ENCODE measurements around the gene PCDHGA4. TPM values are rescaled to one million over a fixed set of nuclear protein-coding genes. Genes with fewer than 3 reads are reported as not detected.
"Not testable (repeated sequence)": the region's sequence is repeated elsewhere in the genome, so short reads cannot be mapped to it uniquely, and the experiment has no call there.

PCDHGA4 gene
- total RNA-seq, 1 donor from 2014 or later = 8.4 TPM

DNA sequence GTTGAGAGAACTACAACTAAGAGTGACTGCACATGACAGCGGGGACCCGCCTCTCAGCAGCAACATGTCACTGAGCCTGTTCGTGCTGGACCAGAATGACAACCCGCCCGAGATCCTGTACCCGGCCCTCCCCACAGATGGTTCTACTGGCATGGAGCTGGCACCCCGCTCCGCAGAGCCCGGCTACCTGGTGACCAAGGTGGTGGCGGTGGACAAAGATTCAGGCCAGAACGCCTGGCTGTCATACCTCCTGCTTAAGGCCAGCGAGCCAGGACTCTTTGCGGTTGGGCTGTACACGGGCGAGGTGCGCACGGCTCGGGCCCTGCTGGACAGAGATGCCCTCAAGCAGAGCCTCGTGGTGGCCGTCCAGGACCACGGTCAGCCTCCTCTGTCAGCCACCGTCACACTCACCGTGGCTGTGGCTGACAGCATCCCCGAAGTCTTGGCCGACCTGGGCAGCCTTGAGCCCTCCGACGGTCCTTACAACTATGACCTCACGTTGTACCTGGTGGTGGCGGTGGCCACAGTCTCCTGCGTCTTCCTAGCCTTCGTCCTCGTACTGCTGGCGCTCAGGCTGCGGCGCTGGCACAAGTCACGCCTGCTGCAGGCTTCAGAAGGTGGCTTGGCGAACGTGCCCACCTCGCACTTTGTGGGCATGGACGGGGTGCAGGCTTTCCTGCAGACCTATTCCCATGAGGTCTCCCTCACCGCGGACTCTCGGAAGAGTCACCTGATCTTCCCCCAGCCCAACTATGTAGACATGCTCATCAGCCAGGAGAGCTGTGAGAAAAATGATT, 29.8 kb downstream of the PCDHGA4 start:
- no peak for DNase-seq

DNA sequence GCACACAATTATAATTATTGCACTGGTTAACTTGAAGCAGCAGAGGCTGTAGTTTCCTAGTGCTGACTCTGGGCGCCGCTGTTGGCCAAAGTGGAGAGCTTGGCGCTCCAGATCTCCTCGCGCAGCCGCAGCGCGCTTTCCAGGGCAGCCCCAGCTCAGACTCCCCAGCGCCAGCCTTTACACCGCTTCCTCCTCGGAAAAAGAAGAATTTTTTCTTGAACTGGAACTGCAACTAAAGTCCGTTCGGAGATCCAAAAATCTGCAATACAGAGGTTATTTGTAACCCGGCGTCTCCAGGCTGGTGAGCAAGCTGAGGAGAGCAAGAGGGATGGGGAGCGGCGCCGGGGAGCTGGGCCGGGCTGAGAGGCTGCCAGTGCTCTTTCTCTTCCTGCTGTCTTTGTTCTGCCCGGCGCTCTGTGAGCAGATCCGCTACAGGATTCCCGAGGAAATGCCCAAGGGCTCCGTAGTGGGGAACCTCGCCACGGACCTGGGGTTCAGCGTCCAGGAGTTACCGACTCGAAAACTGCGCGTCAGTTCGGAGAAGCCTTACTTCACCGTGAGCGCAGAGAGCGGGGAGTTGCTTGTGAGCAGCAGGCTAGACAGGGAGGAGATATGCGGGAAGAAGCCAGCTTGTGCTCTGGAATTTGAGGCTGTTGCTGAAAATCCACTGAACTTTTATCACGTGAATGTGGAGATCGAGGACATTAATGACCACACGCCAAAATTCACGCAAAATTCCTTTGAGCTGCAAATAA, 32.9 kb downstream of the PCDHGA4 start, which contains the start of gene PCDHGB4:
Gene PCDHGB4 (plus strand): TSS at position 142 of the 755 bp plus-strand sequence. CDS start 187 bp downstream, at position 329.
- DNase-seq = not testable (repeated sequence)

GRCh38 chr5:141388661-141389060, 33.8 kb downstream of the PCDHGA4 start:
- DNase-seq = no peak

DNA sequence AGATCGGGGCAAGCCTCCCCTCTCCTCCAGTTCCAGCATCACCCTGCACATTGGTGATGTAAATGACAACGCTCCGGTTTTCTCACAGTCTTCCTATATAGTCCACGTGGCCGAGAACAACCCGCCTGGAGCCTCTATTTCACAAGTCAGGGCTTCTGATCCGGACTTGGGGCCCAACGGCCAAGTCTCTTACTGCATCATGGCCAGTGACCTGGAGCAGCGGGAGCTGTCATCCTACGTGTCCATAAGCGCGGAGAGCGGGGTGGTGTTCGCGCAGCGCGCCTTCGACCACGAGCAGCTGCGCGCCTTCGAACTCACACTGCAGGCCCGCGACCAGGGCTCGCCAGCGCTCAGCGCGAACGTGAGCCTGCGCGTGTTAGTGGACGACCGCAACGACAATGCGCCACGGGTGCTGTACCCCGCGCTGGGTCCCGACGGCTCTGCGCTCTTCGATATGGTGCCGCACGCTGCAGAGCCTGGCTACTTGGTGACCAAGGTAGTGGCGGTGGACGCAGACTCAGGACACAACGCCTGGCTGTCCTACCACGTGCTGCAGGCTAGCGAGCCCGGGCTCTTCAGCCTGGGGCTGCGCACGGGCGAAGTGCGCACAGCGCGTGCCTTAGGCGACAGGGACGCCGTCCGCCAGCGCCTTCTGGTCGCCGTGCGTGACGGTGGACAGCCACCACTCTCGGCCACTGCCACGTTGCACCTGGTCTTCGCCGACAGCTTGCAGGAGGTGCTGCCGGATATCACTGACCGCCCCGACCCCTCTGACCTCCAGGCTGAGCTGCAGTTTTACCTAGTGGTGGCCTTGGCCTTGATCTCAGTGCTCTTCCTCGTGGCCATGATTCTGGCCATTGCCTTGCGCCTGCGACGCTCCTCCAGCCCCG, 34.6 kb downstream of the PCDHGA4 start:
- no peak for DNase-seq

DNA sequence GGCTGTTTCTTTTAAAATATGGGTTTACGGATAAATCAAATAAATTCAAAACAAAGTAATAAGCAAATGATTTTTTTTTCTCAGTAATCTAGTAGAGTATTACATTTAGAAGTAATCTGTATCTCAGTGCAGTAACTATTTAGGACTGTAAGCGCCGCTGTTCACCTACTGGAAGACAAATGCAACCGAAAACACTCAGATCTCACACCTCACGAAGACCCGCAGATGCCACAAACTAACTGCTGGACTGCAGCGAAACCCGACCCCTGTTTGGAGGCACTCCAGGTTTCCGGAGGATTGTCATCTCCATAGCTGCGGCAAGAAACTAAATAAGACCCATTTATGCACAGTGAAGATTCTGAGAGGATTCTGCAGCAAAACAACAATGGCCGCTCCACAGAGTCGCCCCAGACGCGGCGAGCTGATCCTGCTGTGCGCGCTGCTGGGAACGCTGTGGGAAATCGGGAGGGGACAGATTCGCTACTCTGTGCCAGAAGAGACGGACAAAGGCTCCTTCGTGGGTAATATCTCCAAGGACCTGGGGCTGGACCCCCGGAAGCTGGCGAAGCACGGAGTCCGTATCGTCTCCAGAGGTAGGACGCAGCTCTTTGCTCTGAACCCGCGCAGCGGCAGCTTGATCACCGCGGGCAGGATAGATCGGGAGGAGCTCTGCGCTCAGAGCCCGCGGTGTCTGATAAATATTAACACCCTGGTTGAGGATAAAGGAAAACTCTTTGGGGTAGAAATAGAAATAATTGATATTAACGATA, 37.8 kb downstream of the PCDHGA4 start, which contains the start of gene PCDHGA8:
Gene PCDHGA8 (plus strand): TSS at position 205 of the 770 bp plus-strand sequence. CDS start 181 bp downstream, at position 386.
- no peak for DNase-seq

- no peak for DNase-seq
Measured at GRCh38 chr5:141393267-141393666, 38.4 kb downstream of the PCDHGA4 start.

GRCh38 chr5:141394401-141395187, 39.8 kb downstream of the PCDHGA4 start:
- DNase-seq = not testable (repeated sequence)

GRCh38 chr5:141397756-141398551, 43.1 kb downstream of the PCDHGA4 start, which contains the start of gene PCDHGB5:
TSS of gene PCDHGB5 (plus strand) at chr5:141397947. CDS start at chr5:141398128, 181 bp downstream.
- not testable (repeated sequence) for DNase-seq

- no peak for DNase-seq
Measured at GRCh38 chr5:141398608-141399007, 43.8 kb downstream of the PCDHGA4 start.

- DNase-seq = no peak
Measured at GRCh38 chr5:141399555-141400258, 44.9 kb downstream of the PCDHGA4 start.

DNA sequence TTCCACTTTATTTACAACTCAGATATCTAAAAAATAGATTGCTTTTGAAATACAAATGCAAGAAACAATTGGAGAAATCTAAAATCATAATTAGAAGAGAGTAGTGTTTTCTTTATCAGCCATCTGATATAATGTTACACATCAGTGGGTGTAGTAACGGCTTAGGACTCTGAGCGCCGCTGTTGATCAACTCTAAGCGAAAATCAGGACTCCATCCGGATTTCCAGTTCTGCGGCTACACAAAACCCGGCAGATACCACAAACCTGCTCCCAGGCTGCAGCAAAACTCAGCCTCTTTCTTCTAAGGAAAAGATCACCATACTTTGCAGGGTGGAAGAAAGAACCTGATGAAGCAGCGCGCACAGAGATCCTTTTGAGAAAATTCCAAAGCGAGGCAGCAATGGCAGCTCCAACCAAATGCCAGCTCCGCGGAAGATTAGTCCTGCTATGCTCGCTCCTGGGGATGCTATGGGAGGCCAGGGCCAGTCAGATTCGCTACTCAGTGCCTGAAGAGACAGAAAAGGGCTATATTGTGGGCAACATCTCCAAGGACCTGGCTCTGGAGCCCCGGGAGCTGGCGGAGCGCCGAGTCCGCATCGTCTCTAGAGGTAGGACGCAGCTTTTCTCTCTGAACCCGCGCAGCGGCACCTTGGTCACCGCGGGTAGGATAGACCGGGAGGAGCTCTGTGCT, 47.9 kb downstream of the PCDHGA4 start, which contains the start of gene PCDHGA9:
Gene PCDHGA9 (plus strand): TSS at position 226 of the 691 bp plus-strand sequence. CDS start 175 bp downstream, at position 401.
- no peak for DNase-seq

DNA sequence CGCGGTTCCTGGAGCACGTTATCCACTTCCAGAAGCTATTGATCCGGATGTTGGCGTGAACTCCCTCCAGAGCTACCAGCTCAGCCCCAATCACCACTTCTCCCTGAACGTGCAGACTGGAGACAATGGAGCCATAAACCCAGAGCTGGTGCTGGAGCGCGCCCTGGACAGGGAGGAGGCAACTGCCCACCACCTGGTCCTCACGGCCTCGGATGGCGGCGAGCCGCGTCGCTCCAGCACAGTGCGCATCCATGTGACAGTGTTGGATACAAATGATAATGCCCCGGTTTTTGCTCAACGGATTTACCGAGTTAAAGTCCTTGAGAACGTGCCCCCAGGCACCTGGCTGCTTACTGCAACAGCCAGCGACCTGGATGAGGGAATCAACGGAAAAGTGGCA, 48.6 kb downstream of the PCDHGA4 start:
- no peak for DNase-seq

Other genes with a start within 250 kb of the PCDHGA4 start
- 4.7 TPM for gene PCDHB4, start 233.2 kb upstream of the PCDHGA4 start, total RNA-seq
- gene PCDHB5, start 219.8 kb upstream of the PCDHGA4 start, total RNA-seq = 9.7 TPM
- gene PCDHB6, start 205.0 kb upstream of the PCDHGA4 start, total RNA-seq = 3.1 TPM
- 13.4 TPM for gene PCDHB7, start 182.4 kb upstream of the PCDHGA4 start, total RNA-seq
- 8.6 TPM for gene PCDHB8, start 177.2 kb upstream of the PCDHGA4 start, total RNA-seq
- 4.5 TPM for gene PCDHB16, start 172.6 kb upstream of the PCDHGA4 start, total RNA-seq
- 6.1 TPM for gene PCDHB9, start 167.9 kb upstream of the PCDHGA4 start, total RNA-seq
- gene PCDHB10, start 162.7 kb upstream of the PCDHGA4 start, total RNA-seq = 13.1 TPM
- 10.5 TPM for gene PCDHB11, start 155.4 kb upstream of the PCDHGA4 start, total RNA-seq
- gene PCDHB12, start 146.3 kb upstream of the PCDHGA4 start, total RNA-seq = 14.8 TPM
- gene PCDHB13, start 141.1 kb upstream of the PCDHGA4 start, total RNA-seq = 9.2 TPM
- gene PCDHB14, start 131.7 kb upstream of the PCDHGA4 start, total RNA-seq = 13.4 TPM
- 22.1 TPM for gene PCDHB15, start 109.6 kb upstream of the PCDHGA4 start, total RNA-seq
- not detected for gene SLC25A2, start 51.0 kb upstream of the PCDHGA4 start, total RNA-seq
- 127 TPM for gene TAF7, start 34.2 kb upstream of the PCDHGA4 start, total RNA-seq
- gene PCDHGA1, start 24.5 kb upstream of the PCDHGA4 start, total RNA-seq = 4.8 TPM
- gene PCDHGA2, start 16.3 kb upstream of the PCDHGA4 start, total RNA-seq = 6.9 TPM
- gene PCDHGA3, start 11.2 kb upstream of the PCDHGA4 start, total RNA-seq = 4.7 TPM
- 7.8 TPM for gene PCDHGB1, start 4.9 kb upstream of the PCDHGA4 start, total RNA-seq
- gene PCDHGB2, start 5.0 kb downstream of the PCDHGA4 start, total RNA-seq = 8.3 TPM
- 6.6 TPM for gene PCDHGA5, start 9.1 kb downstream of the PCDHGA4 start, total RNA-seq
- gene PCDHGB3, start 15.2 kb downstream of the PCDHGA4 start, total RNA-seq = 12.3 TPM
- 12.3 TPM for gene PCDHGA6, start 18.9 kb downstream of the PCDHGA4 start, total RNA-seq
- gene PCDHGA7, start 27.7 kb downstream of the PCDHGA4 start, total RNA-seq = 8.4 TPM
- gene PCDHGB4, start 32.7 kb downstream of the PCDHGA4 start, total RNA-seq = 12.9 TPM
- gene PCDHGA8, start 37.6 kb downstream of the PCDHGA4 start, total RNA-seq = 8.0 TPM
- 18.1 TPM for gene PCDHGB5, start 42.9 kb downstream of the PCDHGA4 start, total RNA-seq
- gene PCDHGA9, start 47.8 kb downstream of the PCDHGA4 start, total RNA-seq = 11.9 TPM
- gene PCDHGB6, start 53.0 kb downstream of the PCDHGA4 start, total RNA-seq = 12.8 TPM
- gene PCDHGA10, start 58.0 kb downstream of the PCDHGA4 start, total RNA-seq = 12.0 TPM
- 15.6 TPM for gene PCDHGB7, start 62.7 kb downstream of the PCDHGA4 start, total RNA-seq
- gene PCDHGA11, start 66.0 kb downstream of the PCDHGA4 start, total RNA-seq = 16.4 TPM
- 6.9 TPM for gene PCDHGA12, start 75.5 kb downstream of the PCDHGA4 start, total RNA-seq
- 35.6 TPM for gene PCDHGC3, start 120.9 kb downstream of the PCDHGA4 start, total RNA-seq
- gene PCDHGC4, start 130.0 kb downstream of the PCDHGA4 start, total RNA-seq = 91.2 TPM
- gene PCDHGC5, start 134.1 kb downstream of the PCDHGA4 start, total RNA-seq = 6.2 TPM